Islet of Langerhans (tissue), 1 donor: ENCODE measurements around the gene FBXO17.
A peak's percentile ranks its signal among the peaks of the same experiment; 100 is the strongest.

Source experiments
- FAIRE-seq: peaks from one replicate; lab custom pipeline; 2011; peaks lifted over from hg19 to GRCh38; lab: Jason Lieb, UNC

The FBXO17 gene

GRCh38 chr19:38915329-38916321 lies 59.9 kb downstream of the FBXO17 start:
- FAIRE-seq, result no peak

GRCh38 chr19:38913958-38914357 lies 61.6 kb downstream of the FBXO17 start:
- FAIRE-seq, result no peak

DNA sequence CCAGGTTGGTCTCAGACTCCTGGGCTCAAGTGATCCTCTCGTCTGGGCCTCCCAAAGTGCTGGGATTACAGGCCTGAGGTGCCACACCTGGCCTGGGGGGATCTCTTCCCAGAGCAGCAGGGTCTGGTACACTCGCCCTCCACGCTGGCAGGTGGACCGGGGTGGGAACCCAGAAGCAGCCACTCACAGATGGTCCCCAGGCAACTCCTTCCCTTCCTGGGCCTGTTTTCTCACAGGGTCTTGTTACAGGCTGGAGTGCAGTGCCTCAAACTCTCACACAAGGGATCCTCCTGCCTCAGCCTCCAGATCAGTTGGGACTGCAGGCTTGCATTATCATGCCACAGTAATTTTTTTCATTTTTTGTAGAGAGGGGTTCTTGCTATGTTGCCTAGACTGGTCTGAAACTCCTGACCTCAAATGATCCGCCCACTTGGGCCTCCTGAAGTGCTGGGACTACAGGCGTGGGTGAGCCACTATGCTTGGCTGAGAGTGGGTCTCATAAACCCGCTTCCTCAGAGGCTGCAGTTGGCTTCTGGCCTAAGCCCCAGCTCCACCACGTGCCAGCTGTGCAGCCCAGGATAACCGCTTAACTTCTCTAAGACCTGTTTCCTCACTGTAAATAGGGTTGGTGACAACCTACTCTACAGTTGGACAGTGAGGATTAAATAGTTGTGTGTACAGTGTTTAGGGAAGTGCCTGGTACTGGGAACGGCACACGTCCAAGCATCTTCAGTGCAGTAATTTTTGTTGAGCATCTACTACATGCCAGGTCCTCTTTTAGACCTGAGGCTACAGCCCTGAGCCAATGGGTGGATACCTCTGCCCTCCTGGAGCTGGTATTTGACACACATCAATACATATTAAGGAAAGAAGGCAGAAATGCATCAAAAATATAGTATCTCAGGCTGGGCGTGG lies 62.7 kb downstream of the FBXO17 start:
- FAIRE-seq, result no peak

GRCh38 chr19:38911388-38912001 lies 64.0 kb downstream of the FBXO17 start:
- no peak for FAIRE-seq

DNA sequence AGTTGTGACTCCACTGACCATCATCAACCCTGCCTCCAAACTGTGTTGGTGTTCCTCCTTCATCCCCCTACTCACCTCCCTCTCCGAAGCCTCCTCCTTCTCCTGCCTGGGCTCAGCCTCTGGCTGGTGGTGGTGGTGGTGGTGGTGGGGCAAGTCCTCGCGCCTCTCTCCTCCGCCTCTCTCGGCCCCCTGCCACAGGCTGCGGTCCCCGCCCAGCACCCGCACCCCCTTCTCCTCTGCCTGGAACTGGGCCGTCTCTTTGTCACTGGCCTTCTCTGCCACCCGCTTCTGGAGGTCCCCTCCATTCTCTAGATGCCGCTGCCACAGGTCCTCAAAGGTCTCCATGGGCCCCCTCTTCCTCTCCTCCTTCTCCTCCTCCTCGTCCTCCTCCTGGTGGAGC lies 65.1 kb downstream of the FBXO17 start:
- FAIRE-seq, result no peak

GRCh38 chr19:38908911-38909310 lies 66.6 kb downstream of the FBXO17 start:
- FAIRE-seq, result no peak

- no peak for FAIRE-seq
These were observed 67.9 kb downstream of the FBXO17 start for GRCh38 chr19:38907670-38908069.

DNA sequence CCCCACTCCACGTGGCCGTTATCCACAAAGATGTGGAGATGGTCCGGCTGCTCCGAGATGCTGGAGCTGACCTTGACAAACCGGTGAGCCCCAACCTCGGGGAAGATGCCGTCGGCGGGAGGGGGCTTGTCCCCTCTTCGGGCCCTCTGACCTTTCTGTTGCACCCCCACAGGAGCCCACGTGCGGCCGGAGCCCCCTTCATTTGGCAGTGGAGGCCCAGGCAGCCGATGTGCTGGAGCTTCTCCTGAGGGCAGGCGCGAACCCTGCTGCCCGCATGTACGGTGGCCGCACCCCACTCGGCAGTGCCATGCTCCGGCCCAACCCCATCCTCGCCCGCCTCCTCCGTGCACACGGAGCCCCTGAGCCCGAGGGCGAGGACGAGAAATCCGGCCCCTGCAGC lies 68.3 kb downstream of the FBXO17 start:
- no peak for FAIRE-seq

DNA sequence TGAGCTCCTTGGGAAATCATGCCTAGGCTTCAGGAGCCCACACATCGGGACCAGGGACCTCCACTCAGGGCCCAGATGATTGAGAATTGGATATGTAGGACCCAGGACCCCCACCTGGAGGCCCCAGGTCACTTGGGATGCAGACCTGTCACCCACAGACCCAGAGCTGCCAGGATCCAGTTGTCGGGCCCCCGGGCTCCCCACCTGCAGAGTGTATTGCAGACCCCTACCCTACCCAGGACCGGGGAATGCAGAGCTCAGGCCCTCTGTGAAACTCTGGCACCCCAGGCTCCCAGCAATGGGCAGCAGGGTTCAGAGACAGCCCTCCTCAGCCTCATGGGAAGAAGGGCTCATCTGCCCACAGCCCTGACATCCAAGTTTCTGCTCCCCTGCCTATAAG lies 69.9 kb downstream of the FBXO17 start:
- no peak for FAIRE-seq

DNA sequence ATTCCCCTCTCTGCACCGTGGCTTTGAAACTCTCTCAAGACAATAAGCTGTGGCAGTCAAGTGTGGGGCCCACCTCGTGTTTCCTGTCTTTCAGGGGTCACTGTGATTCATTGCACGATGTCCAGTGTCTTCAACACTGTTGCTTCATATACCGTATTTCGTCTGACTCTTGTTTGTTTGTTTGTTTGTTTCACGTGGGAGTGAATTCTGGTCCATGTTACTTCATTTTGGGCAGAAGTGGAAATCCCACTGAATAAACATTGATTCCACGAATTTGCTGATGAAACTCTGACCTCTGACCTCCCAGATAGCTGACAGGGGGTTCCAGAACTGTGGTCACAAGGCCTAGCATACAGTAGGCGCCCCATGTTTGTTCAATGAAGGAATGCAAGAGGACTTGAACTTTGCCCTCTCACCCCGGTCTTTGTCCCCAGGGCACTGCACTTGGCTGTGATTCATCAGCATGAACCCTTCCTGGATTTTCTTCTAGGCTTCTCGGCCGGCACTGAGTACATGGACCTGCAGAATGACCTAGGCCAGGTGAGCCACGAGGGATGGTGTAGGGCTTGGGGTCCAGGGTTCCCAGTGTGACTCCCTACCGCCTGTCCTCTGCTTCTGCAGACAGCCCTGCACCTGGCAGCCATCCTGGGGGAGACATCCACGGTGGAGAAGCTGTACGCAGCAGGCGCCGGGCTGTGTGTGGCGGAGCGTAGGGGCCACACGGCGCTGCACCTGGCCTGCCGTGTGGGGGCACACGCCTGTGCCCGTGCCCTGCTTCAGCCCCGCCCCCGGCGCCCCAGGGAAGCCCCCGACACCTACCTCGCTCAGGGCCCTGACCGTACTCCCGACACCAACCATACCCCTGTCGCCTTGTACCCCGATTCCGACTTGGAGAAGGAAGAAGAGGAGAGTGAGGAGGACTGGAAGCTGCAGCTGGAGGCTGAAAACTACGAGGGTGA lies 70.7 kb downstream of the FBXO17 start:
- no peak for FAIRE-seq

DNA sequence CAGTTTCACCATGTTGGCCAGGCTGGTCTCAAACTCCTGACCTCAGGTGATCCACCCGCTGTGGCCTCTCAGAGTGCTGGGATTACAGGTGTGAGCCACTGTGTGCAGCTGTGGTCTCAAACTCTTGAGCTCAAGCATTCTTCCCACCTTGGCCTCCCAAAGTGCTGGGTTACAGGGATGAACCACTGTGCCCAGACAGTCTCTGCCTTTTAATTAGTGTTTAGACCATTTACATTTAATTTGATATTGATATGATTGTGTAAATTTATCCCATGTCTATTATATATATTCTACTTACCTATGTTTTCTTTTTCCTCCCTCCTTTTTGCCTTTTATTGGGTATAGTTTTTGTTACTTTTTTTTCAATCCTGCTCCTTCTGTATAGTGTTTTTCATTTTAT lies 73.9 kb downstream of the FBXO17 start:
- FAIRE-seq, result no peak

GRCh38 chr19:38900743-38901190 lies 74.8 kb downstream of the FBXO17 start:
- FAIRE-seq, result no peak

- peak; percentile 51 for FAIRE-seq
These were observed 75.3 kb downstream of the FBXO17 start for GRCh38 chr19:38900202-38900629.

DNA sequence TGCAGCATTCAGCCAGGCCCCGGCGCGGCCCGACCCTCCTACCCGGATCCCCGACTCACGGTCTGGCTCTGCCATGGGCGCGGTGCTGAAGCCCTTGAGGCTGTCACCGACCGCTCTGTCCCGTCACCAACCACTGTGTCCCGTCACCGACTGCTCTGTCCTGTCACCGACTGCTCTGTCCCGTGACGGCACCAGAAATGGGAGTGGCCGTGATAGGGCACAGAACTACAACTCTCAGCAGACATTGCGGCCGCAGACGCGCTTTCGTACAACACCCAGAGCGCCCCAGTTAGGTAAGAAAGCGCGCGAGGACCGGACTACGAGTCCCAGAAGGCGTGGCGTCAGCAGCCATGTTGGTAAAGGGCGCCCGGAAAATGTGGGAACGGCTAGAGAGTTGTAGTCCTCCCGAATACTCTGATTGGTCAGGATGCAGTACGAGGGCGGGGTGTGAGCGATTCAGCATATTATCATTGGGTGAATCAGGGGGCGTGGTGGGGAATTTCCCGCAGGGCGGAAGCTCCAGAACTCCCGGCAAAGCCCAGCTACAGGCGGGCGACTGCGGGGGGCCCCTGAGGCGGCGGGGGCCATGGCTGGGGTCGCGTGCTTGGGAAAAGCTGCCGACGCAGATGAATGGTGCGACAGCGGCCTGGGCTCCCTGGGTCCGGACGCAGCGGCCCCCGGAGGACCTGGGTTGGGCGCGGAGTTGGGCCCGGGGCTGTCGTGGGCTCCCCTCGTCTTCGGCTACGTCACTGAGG lies 75.9 kb downstream of the FBXO17 start, which contains the start of the genes NFKBIB and SIRT2:
Gene NFKBIB, plus strand, starts transcription at position 523 of the 755 bp plus-strand sequence. Its CDS starts 64 bp downstream, at position 587.
Gene SIRT2, minus strand, starts transcription at position 172 of the 755 bp plus-strand sequence. Its CDS starts 97 bp downstream, at position 75.
- peak; percentile 96 for FAIRE-seq

DNA sequence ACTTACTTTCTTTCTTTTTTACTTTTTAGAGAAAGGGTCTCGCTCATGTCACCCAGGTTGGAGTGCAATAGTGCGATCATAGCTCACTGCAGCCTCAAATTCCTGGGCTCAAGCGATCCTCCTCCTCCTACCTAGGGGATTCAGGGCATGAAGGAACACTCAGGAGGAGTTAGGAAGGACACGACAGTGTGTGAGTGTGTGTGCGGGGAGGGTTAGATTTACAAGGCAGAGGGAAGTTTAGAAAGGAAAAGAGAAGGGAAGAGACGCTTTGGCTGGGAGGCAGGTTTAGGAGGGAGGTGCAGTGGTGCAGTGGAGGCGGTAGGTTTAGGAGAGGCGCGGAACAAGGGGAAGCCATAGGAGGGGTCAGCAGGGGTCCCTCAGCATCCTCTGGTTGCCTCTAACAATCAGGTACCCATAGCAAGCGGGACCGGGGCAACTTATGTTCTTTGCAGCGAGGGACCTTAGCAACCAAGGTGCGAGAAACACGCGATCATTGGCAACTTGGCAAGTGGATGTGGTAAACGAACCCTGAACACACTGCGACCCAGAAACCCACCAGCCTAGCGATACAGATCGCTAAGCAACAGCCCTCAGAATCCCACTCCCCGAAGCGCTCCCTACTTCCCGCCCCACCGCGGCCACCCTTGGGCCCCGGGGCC lies 76.6 kb downstream of the FBXO17 start:
- no peak for FAIRE-seq

DNA sequence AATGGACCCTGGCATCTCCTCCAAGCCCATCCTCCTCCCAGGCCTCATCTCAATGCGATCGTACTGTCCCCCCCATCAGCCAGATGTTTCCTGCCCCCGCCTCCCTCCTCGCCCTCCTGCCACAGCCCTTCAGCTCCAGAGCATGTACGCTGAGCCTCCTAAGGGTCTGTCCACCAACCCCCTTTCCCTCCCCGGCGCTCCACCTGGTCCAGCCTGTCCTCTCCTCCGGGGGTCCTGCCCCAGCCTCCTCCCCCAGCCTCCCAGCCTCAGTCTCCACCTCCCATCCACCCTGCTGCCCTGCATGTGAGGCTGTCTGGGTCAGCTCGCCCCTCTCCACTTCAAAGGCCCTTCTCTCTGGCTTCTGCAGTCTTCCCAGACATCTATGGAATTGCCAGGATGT lies 80.6 kb downstream of the FBXO17 start:
- no peak for FAIRE-seq

DNA sequence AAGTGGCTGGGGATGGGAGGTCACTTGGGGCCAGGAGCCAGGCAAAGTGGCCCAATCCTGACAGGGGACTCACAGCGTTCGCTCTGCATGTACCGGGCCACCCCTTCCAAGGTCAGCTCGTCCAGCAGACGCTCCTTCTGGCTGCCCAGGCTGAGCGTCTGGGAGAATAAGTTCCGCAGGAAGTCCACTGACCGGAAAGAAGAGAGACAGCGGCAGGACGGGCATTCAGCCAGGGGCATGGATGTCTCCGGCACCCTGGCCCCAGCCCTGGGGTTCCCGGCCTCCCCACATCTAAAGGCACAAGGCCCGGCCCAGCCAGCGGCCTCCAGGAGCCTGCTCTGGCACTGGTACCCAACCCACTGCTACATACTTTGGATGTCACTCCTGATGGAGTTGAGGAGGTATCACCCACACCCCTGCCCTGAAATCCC lies 82.2 kb downstream of the FBXO17 start:
- FAIRE-seq, result no peak

GRCh38 chr19:38892841-38893240 lies 82.7 kb downstream of the FBXO17 start:
- no peak for FAIRE-seq

GRCh38 chr19:38891771-38892170 lies 83.8 kb downstream of the FBXO17 start:
- no peak for FAIRE-seq
